KBM-7 (cell line): ENCODE measurements around the gene AMPD3.

Experiments
- DNase-seq: peaks from one replicate; pipeline ENCODE4 v3.0.0-alpha.2; 2015
- in situ Hi-C: fragments of 300-500 bp; cut with MboI; formaldehyde crosslinking; loops from 2 replicates; pipeline ENCODE4 v1.14.3; 2020; ENCODE audit warnings: low sequenced_read_pairs, low pct_unique_long_range_greater_than_20kb, mixed read lengths

AMPD3 gene

DNA sequence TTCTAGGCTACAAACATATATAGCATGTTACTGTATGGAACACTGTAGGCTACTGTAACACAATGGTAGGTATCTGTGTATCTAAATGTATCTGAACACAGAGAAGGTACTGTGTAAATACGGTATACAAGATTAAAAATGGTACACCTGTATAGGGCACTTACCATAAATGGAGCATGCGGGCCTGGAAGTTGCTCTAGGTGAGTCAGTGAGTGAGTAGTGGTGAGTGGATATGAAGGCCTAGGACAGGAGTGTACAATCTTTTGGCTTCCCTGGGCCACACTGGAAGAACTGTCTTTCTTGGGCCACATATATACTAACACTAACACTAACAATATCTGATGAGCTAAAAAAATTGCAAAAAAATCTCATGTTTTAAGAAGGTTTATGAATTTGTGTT is 64.6 kb downstream of the AMPD3 start:
- in situ Hi-C loops = no loop called here

DNA sequence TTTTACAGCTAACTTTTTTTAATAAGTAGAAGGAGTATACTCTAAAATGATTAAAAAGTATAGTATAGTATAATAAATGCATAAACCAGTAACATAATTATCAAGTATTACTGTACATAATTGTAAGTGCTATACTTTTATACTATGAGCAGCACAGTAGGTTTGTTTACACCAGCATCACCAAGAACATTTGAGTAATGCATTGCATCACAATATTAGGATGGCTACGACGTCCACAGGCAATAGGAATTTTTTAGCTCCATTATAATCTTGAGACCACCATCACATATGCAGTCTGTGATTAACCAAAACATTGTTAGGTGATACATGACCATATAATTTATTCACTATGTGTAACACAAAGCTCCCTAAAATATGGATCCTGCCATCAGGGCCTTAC is 65.5 kb downstream of the AMPD3 start:
- DNase-seq = no peak
- in situ Hi-C loops = no loop called here

More for the DNA sequence above, 64.6 kb downstream of the AMPD3 start:
- no peak for DNase-seq

DNA sequence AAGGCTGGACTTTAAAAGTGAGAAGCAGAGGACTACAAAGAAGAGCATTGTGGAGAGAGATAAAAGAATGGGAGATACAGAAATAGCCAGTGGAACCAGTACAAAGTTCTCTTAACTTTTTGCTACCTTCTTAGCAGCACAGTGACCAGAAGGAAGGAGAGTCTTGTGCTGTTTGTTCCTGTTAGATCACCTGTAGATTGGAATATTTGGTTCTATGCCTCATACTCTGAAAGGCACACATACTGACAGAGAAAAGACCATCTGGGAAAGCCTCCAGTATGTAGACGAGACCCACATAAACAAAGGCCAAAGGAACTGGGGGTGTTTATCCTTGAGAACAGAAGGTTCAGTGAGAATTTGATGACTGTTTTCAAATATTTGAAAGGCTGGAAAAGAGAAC is 67.2 kb downstream of the AMPD3 start:
- in situ Hi-C loops = no loop called here
- DNase-seq = no peak

DNA sequence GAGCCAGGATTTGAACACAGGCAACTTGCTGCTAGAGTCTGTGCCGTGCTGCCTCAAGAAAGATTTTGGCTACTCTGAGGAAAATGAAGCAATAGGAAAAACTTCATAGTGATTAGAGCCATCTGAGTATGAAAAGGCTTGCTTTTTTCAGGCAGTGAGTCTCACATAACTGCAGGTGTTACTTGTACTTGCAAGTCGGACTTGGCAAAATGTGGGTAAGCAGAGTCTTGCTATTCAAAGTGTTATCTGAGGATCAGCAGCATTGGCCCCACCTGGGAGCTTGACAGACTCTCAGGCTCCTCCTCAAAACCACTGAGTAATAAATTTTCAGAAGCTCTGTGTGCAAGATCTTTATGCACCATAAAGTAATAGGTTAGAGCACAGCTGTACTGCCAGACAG is 67.9 kb downstream of the AMPD3 start:
- in situ Hi-C loops = no loop called here
- no peak for DNase-seq

DNA sequence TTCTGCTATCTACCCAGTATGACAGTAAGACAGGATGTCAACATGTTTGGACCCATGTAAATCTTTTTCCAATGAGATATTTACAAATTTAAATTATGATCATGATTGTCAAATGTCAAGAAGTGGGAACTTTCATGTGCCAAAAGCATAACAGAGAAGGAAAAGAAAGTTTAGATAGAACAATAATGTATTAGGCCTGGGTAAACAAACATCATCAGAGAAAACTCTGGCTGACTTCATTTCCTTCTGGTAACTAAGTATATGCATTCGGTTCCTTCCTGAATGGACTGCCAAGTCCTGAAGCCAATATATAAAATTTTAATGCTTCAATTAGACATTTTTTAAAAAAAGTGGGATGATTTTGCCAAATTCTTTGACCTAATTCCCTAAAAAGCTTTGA is 69.4 kb downstream of the AMPD3 start:
- no peak for DNase-seq

DNA sequence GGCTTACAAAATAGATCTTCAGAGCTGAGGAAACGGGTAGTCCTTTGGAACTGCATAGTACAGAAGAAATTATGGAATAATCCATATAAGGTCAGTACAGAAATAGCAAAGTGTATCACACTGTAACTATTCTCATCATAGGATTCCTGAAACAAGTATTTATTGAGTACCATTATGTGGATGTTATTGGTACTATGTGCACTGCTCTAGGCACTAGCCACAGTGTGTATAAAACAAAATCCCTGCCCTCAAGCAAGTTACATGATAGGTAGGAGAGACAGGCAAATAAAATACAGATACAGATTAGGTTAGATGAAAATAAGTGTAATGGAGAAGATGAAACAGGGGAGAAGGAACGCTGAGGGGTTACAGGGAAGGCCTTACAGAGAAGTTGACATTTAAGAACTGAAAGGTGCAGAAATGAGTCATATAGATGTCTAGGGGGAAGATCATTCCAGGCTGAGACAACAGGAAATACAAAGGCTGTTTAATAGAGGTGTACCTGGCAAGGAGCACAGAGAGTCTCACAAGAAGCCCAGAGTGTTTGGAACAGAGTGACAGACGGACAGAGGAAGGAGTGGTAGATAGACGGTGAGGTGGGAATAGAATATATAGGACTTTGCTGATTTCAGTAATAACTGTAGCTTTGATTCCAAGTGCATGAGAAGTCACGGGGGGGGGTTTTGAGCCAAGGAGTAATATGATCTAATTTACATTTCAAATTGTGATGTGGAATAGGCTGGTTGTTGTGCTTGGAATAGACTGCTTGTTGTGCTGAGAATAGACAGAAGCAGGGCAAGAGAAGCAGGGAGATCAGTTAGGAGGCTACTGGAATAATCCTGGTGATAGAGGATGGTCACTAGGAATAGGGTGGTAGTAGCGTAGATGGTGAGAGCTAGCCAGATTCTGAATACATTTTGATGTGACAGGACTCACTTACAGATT is 72.2 kb downstream of the AMPD3 start:
- in situ Hi-C loops = no loop called here
- DNase-seq = no peak

More for the DNA sequence above, 69.4 kb downstream of the AMPD3 start:
- in situ Hi-C loops = no loop called here

DNA sequence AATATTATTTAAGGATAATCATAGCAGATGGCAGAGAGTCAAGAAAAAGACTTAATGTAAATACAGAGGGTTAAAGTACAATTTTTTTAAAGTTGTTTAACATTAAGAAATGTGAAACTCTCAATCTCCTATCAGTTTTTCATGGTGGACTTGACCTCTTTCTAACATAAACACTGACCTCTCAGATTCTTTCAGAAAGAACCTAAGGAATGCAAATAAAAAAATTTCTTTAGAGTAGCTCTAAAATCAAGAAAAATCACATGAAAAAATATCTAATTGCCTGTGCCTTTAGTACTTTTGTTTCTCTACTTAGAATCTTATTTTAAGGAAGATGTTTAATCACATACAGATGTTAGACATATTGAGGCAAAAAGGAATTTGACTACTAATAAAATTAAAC is 73.1 kb downstream of the AMPD3 start:
- in situ Hi-C loops = no loop called here
- DNase-seq = no peak

DNA sequence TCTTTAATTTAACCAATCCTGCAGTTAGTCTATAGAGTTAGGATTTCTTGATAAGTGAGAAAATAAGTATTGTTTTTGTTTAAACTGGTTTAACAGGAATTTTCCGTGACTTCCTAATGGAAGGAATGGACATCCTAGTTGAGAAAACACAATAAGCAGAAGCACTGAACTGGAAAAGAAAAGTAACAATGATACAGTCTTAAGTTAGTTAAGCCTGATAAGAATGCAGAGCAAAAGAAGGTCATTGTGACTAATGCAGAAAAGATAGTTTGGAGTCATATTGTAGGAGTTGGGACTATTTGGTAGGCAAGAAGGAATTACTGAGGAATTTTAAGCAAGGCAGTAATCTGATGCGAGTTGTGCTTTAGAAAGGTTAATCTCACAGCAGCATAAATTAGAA is 74.2 kb downstream of the AMPD3 start:
- in situ Hi-C loops = no loop called here
- no peak for DNase-seq

DNA sequence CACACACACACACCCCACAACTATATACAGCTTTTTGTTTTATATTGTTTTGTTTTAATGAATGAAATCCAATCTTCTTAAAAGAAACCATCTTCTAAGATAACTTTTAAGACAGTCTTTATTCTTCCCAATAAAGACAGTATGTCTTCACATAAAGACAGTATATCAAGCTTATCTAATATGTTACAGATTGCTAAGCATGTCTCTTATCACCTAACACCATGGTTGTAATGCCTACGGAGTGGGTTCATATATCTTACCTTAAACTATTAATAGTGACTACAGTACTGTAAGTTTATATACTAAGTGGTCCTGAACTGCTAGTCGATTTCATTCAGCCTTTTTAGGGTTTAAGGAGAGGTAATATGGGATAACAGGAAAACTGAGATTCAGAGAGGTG is 77.5 kb downstream of the AMPD3 start:
- DNase-seq = no peak
- in situ Hi-C loops = no loop called here

DNA sequence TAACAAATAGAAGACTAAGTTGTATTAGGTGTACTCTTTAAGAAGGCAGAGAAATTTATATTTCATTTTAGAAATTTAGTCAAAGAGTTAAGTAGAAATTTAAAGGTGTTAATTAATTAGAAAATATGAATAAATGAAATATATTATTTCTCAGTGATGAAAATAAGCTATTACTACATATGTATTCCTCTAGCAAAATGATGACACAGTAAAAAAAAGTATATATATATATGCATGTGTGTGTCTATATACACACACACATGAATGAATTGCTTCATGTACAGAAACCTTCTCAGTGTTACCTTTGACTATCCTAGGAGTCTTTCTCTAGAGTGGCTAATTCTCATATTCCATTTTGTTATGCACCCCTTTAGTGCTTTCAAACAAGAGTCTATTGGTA is 78.3 kb downstream of the AMPD3 start:
- no peak for DNase-seq
- in situ Hi-C loops = no loop called here

DNA sequence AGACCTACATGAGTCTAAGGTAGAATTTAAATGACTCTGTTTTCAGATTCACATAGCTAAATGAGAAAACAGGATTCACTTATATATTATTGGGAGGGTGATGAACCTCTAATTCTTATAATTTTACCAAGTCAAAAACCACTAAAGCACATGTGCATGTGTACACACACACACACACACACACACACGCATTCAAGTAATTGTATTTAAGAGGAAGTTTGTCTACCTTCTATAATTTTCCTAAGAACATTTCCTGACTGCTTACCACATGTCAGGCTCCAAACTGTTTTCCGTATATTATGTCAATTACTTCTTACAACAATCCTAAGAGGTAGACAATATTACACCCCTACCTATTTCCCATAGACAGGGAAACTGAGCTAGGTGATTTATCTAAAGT is 79.3 kb downstream of the AMPD3 start:
- in situ Hi-C loops = no loop called here
- peak; percentile 58 for DNase-seq

DNA sequence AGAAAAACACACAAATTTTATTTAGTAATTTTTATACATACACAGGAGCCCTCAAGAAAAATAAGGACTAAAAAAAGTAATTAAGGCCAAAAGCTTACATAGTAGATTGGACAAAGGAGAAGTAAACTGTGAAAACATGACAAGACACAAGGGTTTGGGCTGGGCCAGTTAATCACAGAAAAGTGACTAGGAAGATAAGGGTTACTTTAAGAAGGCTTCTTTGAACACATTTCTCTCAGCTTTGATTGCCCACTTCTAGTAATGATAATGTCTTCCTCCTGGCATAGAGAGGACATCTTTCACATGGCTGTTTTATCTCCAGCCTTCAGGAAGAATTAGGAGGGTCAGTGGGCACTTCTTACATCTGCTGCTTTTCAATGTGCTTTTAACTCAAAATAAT is 82.5 kb downstream of the AMPD3 start:
- DNase-seq = no peak
- in situ Hi-C loops = no loop called here

DNA sequence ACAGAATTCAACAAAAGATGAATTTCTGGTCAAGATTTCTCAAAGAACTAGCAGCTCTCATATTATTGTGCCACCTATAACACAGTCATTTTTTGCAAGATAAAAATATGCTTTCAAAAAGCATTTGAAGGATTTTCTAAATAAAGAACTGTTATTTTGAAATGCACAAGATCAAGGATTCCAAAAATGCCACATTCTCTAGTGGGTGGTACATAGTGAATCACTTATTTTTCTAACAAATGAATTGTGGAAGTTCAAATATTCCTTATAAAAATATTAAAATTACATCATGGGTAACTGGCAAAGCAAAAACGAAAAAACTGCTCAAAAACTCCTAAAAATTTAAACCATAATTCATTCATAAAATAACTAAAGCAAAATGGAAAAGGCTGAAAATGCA is 83.9 kb downstream of the AMPD3 start:
- no peak for DNase-seq
- in situ Hi-C loops = no loop called here

DNA sequence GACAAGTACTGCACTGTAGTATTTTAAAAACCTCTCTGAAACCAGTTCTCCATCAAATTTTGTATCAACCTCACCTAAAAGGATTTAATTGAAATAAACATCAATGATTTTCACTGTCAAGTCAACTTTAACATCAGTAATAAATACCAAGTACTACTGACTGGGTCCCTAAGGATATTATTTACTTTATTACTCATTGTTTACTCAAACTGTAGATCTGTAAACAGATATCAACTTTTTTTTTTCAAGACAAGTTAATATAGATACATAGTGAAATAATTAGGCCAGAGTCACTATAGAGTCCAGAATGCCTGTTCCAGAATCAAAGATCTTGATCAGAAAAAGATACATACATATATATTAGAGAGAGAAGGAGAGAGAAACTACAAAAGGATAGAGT is 84.3 kb downstream of the AMPD3 start:
- DNase-seq = no peak
- in situ Hi-C loops = no loop called here

DNA sequence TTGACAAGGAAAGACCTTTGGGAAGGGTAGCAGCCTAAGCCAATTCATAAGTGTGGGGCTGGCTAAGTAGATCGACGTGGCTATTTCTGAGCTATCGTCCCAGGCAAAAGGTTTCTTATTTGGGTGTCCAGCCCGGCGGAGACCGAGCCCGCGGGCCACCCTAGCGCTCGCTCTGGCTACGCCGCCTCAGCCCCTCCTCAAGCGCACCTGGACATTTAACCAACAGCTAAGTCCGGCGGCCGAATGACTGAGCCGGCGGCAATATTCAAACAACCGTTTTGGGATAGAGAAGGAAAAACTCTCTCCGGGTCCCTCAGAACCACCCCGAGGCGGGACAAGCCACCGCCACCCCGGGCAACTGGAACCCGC is 85.5 kb downstream of the AMPD3 start:
- no peak for DNase-seq
- in situ Hi-C loops = no loop called here

DNA sequence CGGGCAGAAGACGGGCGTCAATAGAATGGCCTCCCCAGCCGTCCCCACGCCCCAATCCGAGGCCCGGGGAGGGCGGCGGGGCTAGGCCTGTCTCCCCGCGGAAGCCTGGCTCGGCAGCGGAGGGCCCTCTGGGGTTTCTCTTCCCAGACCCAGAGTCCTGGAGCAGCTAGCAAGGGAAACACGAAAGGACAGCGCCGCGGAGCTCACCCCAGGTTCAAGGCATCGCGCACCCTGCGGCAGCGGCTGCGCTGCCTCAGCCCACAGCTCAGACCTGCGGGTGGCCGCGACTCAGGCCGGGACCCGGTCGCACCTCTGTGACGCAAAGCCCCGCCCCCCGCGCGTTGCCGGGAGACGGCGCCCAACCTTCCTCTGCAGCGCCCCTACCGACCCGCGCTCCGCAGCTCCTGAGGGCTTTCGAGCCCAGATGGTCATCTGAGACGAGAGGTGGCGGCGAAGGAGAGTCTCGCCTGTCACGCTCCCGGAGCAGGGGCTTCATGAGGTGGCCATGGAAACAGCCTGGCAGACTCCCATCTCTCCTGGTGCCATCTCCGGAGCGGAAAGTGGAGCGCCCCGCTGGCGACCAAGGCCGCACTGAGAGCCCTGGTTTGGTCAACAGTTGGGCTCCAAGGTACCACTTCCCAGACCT is 86.0 kb downstream of the AMPD3 start, which contains the start of gene RNF141:
TSS of gene RNF141 (minus strand) at position 273 of the 646 bp plus-strand sequence. CDS start 7,029 bp downstream, outside the sequence.
- DNase-seq = peak; percentile 96
- in situ Hi-C loops = no loop called here

DNA sequence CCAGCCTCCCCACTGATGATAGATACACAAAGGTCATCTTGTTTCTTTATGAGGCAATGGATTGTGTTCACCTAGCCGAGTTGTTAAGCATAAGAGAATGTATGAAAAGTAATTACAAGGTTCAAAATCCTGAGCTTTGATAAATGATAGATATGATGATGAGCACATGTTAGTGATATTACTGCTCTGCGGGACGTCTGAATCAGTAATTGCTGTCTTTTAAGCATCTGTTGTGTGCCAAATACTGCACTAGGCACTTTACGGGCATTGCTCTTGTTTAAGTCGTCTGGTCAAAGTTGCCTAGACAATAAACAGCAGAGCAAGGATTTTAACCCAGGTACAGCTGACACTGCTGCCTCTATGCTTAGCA is 86.5 kb downstream of the AMPD3 start:
- in situ Hi-C loops = no loop called here
- no peak for DNase-seq

DNA sequence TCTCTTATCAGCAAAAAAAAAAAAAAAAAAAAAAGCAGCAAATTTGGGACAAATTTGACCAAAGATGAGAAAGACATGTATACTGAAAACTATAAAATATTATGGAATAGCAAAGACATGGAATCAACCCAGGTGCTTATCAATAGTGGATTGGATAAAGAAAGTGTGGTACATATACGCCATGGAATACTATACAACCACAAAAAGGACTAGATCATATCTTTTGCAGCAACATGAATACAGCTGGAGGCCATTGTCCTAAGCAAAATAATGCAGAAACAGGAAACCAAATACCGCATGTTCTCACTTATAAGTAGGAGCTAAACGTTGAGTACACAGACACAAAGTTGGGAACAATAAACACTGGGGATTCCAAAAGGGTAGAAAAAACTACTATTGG is 87.7 kb downstream of the AMPD3 start:
- no peak for DNase-seq
- in situ Hi-C loops = no loop called here

DNA sequence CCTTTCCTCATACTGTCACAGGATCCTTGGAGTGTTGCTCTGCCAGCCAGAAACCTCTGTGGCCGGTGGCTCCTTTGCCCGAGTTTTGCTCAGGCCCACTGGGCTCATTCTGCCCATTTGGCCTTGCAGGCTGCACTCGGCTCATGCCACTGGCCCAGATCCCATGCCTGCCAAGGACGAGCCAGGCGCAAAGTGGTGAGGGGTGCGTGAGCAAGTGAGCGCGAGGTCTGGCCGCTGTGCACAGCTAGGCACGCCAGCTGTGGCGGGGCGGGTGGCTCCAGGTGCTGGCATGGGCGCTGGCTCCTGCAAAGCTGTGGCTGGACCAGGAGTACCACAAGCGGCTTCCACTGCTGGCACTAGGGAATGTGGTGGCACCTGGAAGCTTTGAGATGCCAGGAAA is 88.7 kb downstream of the AMPD3 start:
- no peak for DNase-seq
- in situ Hi-C loops = no loop called here
